ENCODE data around the gene IL1RL2. TPM values are rescaled to one million over a fixed set of nuclear protein-coding genes. Genes with fewer than 3 reads are reported as not detected.

The IL1RL2 gene
- total and polyA plus RNA-seq, 2 of the 4 experiments (the other 2 are of a cell fraction) = 0.09 to 0.36 TPM

DNA sequence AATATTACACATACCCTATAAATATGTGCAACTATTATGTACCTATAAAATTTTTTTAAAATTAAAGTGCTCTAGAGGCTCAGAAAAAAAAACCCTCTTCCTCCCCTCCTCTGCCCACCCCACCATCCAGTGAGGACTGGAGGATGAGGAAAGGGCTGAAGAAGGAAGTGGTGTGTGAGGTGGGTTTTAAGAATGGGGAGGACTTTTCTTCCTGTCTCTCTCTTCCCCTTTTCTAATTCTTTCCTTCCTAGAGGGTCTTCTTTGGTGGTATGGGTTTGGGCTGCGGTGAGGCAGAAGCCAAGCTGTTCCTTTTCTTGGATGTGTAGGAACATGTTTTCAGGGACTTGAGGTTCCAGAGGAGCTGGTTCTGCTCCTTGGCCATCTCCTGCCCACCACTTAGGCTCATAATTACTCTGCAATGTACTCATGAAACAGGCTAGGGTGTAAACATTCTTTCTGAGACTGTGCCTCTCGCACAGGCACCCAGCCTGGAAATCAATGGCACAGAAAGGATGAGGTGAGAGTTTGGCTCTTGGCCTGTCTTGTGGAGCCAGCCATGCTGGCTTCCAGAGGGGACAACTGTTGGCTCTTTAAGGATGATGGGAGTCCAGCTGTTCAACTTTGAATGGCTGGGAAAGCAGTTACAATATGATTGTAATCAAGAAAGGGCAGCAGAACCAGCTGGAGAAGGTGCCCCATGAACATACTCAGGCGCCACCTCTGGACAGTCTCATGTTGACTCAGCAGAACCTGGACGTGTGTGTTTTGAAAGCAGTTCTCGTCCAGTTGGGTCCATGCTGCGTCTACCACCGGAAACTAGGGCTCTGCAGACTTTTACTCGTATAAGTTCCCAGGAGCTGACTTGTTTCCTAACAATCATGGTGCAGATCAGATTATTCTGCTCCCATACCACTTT lies 38.3 kb downstream of the IL1RL2 start:
- H3K4me3 ChIP-seq (ENCODE audit: insufficient read depth, low read depth, low read length) = no peak overlapping the region
- H3K4me2 ChIP-seq (ENCODE audit: low read depth, low read length) = no peak overlapping the region
- H2AK5ac ChIP-seq (ENCODE audit: low read depth, low read length) = peak overlapping the region; percentile 24
- dilution Hi-C loops (cut with HindIII; ENCODE audit: low sequenced_read_pairs, unreplicated experiment) = no loop called here
- H2BK120ac ChIP-seq (ENCODE audit: low read depth, low read length) = no peak overlapping the region
- H4K20me1 ChIP-seq (ENCODE audit: insufficient read depth, low read length) = no peaks in the 10 kb centered on the region
- DNase-seq (no peak), ATAC-seq (ENCODE audit: low read depth) (no peak)
- no peak overlapping the region for H4K5ac ChIP-seq (ENCODE audit: low read depth, low read length)
- 95% methylated on average over 5 of the region's 8 CpGs; no CpG with 5 or more reads in 1 of the 2 experiments for WGBS, 2 experiments (ENCODE audit: extremely low coverage in 2 of 2, insufficient read length in 1 of 2)
- H3K79me1 ChIP-seq (ENCODE audit: low read depth in 1 of 2, low read length in 2 of 2) = no peaks in the 10 kb centered on the region
- no peaks in the 10 kb centered on the region for H3K27me3 ChIP-seq (ENCODE audit: control insufficient read depth, insufficient read depth, low read length)
- H3K36me3 ChIP-seq (ENCODE audit: control insufficient read depth, insufficient read depth, low read length) = no peaks in the 10 kb centered on the region
- H3K9me1 ChIP-seq (ENCODE audit: insufficient read depth, low read length) = peaks cover 6% of the 10 kb centered on the region; the same call in 1 of the 2 replicates
- no peak overlapping the region for H3K23ac ChIP-seq (ENCODE audit: low read depth, low read length)
- no peak overlapping the region for H4K8ac ChIP-seq (ENCODE audit: low read depth in 2 of 2, low read length in 2 of 2)
- ChIA-PET CTCF (interaction anchor here (0.7 to 1.3 kb wide), 2 partner anchors 9 to 131 kb away, joined by 3 to 4 read pairs; no protein-coding TSS in a partner anchor), POLR2A (ENCODE audit: unreplicated experiment) (no interaction called here)
- no peak overlapping the region for H4K91ac ChIP-seq (ENCODE audit: insufficient read depth, low read depth, low read length)
- H3K4ac ChIP-seq (ENCODE audit: low read depth, low read length) = no peak overlapping the region
- no peak overlapping the region for H3K18ac ChIP-seq (ENCODE audit: low read depth, low read length)
- H3K56ac ChIP-seq (ENCODE audit: extremely low read depth, insufficient read depth, low read length) = no peak overlapping the region
- H3K27ac ChIP-seq (ENCODE audit: insufficient read depth, low read length) = no peak overlapping the region
- BruUV-seq (replicated peaks) = no TSS peak
- peaks cover 13% of the 10 kb centered on the region for H3K4me1 ChIP-seq (ENCODE audit: control insufficient read depth, insufficient read depth, low read length)
- H2BK5ac ChIP-seq (ENCODE audit: low read depth, low read length, poor library complexity, severe bottlenecking) = no peak overlapping the region
- H3K9ac ChIP-seq (ENCODE audit: low read depth, low read length) = no peak overlapping the region
- H2AK9ac ChIP-seq (replicated peaks; ENCODE audit: low read depth, low read length, poor library complexity) = no peak overlapping the region
- intact Hi-C loops (cut with micrococcal nuclease) = no loop called here
- in situ Hi-C loops (cut with MboI; ENCODE audit: low sequenced_read_pairs) = no loop called here
- H2BK15ac ChIP-seq (ENCODE audit: low read depth, low read length) = no peak overlapping the region
- H3K14ac ChIP-seq (replicated peaks; ENCODE audit: low read depth, low read length) = no peak overlapping the region
- no peaks in the 10 kb centered on the region for H3K9me3 ChIP-seq (ENCODE audit: control insufficient read depth, insufficient read depth, low read length)
- no peak overlapping the region for H2AFZ ChIP-seq (replicated peaks; ENCODE audit: low read length, poor library complexity)
- no peak overlapping the region for H2BK20ac ChIP-seq (ENCODE audit: low read depth, low read length)
- no peak for TF ChIP-seq CEBPB (IDR thresholded peaks at IDR 0.05; ENCODE audit: low read depth, low read length)
- no peak for TF ChIP-seq POLR2A (IDR thresholded peaks at IDR 0.05; ENCODE audit: low read depth, low read length)
- TF ChIP-seq FOS (IDR thresholded peaks at IDR 0.05; ENCODE audit: low read depth, low read length) = no peak
- no peak for TF ChIP-seq RFX5 (IDR thresholded peaks at IDR 0.05; ENCODE audit: low read depth, low read length)
- no peak for TF ChIP-seq RCOR1 (IDR thresholded peaks at IDR 0.05; ENCODE audit: insufficient replicate concordance, low read length)
- TF ChIP-seq MXI1 (IDR thresholded peaks at IDR 0.05; ENCODE audit: borderline replicate concordance, low read depth, low read length) = no peak
- no peak for TF ChIP-seq SMC3 (IDR thresholded peaks at IDR 0.05; ENCODE audit: low read depth, low read length)
- no peak for TF ChIP-seq NFE2L2 (IDR thresholded peaks at IDR 0.05; ENCODE audit: low read depth, low read length)
- TF ChIP-seq RAD21 (IDR thresholded peaks at IDR 0.05; ENCODE audit: low read length) = no peak
- no peak for TF ChIP-seq MAFK (IDR thresholded peaks at IDR 0.05; ENCODE audit: low read depth, low read length)
- TF ChIP-seq BHLHE40 (IDR thresholded peaks at IDR 0.05; ENCODE audit: low read depth, low read length) = no peak
- no peak for TF ChIP-seq MAZ (IDR thresholded peaks at IDR 0.05; ENCODE audit: borderline replicate concordance, low read depth, low read length)
- TF ChIP-seq, protein P1, sequence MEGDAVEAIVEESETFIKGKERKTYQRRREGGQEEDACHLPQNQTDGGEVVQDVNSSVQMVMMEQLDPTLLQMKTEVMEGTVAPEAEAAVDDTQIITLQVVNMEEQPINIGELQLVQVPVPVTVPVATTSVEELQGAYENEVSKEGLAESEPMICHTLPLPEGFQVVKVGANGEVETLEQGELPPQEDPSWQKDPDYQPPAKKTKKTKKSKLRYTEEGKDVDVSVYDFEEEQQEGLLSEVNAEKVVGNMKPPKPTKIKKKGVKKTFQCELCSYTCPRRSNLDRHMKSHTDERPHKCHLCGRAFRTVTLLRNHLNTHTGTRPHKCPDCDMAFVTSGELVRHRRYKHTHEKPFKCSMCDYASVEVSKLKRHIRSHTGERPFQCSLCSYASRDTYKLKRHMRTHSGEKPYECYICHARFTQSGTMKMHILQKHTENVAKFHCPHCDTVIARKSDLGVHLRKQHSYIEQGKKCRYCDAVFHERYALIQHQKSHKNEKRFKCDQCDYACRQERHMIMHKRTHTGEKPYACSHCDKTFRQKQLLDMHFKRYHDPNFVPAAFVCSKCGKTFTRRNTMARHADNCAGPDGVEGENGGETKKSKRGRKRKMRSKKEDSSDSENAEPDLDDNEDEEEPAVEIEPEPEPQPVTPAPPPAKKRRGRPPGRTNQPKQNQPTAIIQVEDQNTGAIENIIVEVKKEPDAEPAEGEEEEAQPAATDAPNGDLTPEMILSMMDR (conservative IDR thresholded peaks at IDR 0.05; ENCODE audit: low read depth, low read length) = no peak
- TF ChIP-seq CHD1 (IDR thresholded peaks at IDR 0.05; ENCODE audit: low read depth, low read length) = no peak
- TF ChIP-seq ELK1 (IDR thresholded peaks at IDR 0.05; ENCODE audit: borderline replicate concordance, low read depth, low read length) = no peak

Measured in IMR-90 (cell line).